A549 treated with dexamethasone at 1 μM for 4 hours (cell line): Measurements from ENCODE around the gene RD3L. TPM values are rescaled to one million over a fixed set of nuclear protein-coding genes. Genes with fewer than 3 reads are reported as not detected.

Experiments used
- total RNA-seq: library from RNA; stranded (reverse); fragments of 200-300 nt; extraction: Qiagen RNA extraction; gene quantifications from 5 replicates; pipeline ENCODE4 v1.2.3, GENCODE V29; 2022

RD3L gene
- total RNA-seq = not detected in 5 replicates

DNA sequence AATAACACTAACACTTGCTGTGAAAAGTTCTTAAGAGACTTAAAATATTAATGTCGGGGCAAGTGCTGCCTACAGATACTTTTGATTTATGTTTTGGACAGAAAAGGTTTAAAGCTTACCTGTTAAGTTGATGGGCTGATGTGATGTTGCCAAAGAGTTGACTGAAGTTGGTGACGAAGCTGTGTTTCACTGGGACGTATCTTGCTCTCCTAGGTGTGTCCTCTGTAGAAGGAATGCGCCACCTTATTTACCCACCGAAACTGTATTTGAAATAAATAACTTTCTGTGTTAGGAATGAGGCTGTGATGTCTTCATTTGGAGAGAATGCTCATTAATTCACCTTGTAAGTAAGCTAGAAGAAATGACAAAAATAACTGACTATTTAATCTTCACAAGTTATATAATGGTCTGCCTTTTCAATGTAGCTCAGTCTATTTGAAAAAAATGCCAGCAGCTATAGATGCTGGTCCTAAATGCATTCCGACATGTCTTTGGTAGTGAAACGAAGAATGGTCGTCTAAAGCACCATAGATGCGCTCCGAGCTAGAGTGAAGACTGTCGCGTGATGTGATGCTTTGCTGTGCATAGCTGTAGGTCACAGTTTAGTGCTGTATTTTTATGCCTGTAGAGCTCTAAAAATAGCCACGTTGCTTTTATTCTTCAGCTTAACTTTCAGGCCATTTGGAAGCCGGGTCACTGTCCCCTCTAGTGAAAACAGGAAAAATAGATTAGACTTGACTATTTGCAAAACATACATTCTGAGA lies at the start of gene RD3L:
TSS of gene RD3L (minus strand) at position 557 of the 764 bp plus-strand sequence. CDS start 834 bp downstream, outside the sequence.

DNA sequence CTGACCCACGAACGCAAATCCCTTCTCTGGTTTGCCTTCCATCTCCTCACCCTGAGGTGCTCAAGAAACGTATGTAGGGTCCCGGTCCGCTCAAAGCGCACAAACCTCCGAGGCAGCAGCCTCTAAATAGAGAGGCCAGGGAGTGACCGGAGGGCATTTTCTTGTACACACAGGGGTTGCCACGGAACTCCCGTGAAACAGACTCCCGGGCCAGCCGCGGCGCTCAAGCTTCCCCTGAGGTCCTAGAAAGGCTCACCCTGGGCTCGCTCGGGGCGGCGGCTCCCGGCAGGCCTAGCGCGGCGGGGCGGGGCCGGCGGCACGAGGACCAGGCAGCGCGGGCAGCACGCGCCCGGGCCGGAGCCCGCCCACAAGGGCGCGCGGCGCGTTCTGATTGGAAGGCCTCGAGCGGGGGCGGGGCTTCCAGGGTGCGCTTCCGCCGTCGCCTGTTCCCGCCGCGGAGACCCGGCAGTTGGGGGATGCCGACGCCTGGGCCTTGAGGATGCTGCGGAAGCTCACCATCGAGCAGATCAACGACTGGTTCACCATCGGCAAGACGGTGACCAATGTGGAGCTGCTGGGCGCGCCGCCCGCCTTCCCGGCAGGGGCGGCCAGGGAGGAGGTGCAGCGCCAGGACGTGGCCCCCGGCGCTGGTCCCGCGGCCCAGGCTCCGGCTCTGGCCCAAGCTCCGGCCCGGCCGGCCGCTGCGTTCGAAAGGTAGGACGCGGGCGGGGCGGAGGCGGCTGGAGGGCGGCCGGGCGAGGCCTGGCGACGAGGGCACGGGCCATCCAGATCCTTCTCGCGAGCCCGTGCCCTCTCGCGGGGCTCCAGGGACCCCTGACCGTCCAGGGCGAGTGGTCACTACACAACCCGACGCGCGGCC lies 14.1 kb downstream of the RD3L start, which contains the start of gene TDRD9:
TSS of gene TDRD9 (plus strand) at position 446 of the 880 bp plus-strand sequence. CDS start at position 500, 54 bp downstream.

Other genes starting within 250 kb of the RD3L start
- gene XRCC3, start 227.1 kb downstream of the RD3L start, total RNA-seq = 27.4 to 30.3 TPM (median 28.4 TPM) in 5 replicates
- gene ZFYVE21, start 226.7 kb downstream of the RD3L start, total RNA-seq = 35.4 to 46.9 TPM (median 42.6 TPM) in 5 replicates
- gene PPP1R13B, start 95.0 kb downstream of the RD3L start, total RNA-seq = 5.2 to 7.4 TPM (median 6.0 TPM) in 5 replicates
- 0.15 to 0.34 TPM (median 0.23 TPM) in 5 replicates for gene TDRD9, start 14.1 kb downstream of the RD3L start, total RNA-seq
- 0.03 to 0.12 TPM (median 0.05 TPM) in 4 of 5 replicates, not detected in the other for gene ASPG, start 143.2 kb upstream of the RD3L start, total RNA-seq
- 1.9 to 4.4 TPM (median 3.9 TPM) in 5 replicates for gene KIF26A, start 196.1 kb upstream of the RD3L start, total RNA-seq